ENCODE results near the gene XIRP2.

The XIRP2 gene

GRCh38 chr2:167140767-167141166 lies 252.5 kb downstream of the XIRP2 start:
- DNase-seq = no peak

- DNase-seq = no peak
Measured at GRCh38 chr2:167142554-167142953, 254.3 kb downstream of the XIRP2 start.

- no peak for DNase-seq
Measured at GRCh38 chr2:167144179-167144898, 256.1 kb downstream of the XIRP2 start.

- DNase-seq = no peak
Measured at GRCh38 chr2:167147271-167147941, 259.1 kb downstream of the XIRP2 start.

GRCh38 chr2:167151894-167152293 lies 263.6 kb downstream of the XIRP2 start:
- DNase-seq = no peak

- DNase-seq = no peak
Measured at GRCh38 chr2:167157523-167157922, 269.2 kb downstream of the XIRP2 start.

GRCh38 chr2:167177196-167177595 lies 288.9 kb downstream of the XIRP2 start:
- no peak for DNase-seq

- DNase-seq = no peak
Measured at GRCh38 chr2:167181134-167181533, 292.9 kb downstream of the XIRP2 start.

GRCh38 chr2:167181688-167182087 lies 293.4 kb downstream of the XIRP2 start:
- DNase-seq = no peak

GRCh38 chr2:167182403-167182802 lies 294.1 kb downstream of the XIRP2 start:
- no peak for DNase-seq

GRCh38 chr2:167183931-167184330 lies 295.7 kb downstream of the XIRP2 start:
- no peak for DNase-seq

- no peak for DNase-seq
Measured at GRCh38 chr2:167186465-167186864, 298.2 kb downstream of the XIRP2 start.

GRCh38 chr2:167187049-167187727 lies 298.9 kb downstream of the XIRP2 start:
- DNase-seq = no peak

GRCh38 chr2:167187978-167188967 lies 300.0 kb downstream of the XIRP2 start:
- DNase-seq = no peak

- no peak for DNase-seq
Measured at GRCh38 chr2:167190053-167190452, 301.8 kb downstream of the XIRP2 start.

GRCh38 chr2:167191588-167191987 lies 303.3 kb downstream of the XIRP2 start:
- no peak for DNase-seq

GRCh38 chr2:167192833-167193232 lies 304.6 kb downstream of the XIRP2 start:
- no peak for DNase-seq

- DNase-seq = no peak
Measured at GRCh38 chr2:167196461-167197252, 308.4 kb downstream of the XIRP2 start.

GRCh38 chr2:167198009-167198408 lies 309.7 kb downstream of the XIRP2 start:
- no peak for DNase-seq

- no peak for DNase-seq
Measured at GRCh38 chr2:167198576-167198975, 310.3 kb downstream of the XIRP2 start.

- DNase-seq = no peak
Measured at GRCh38 chr2:167200019-167200418, 311.7 kb downstream of the XIRP2 start.

- DNase-seq = no peak
Measured at GRCh38 chr2:167209784-167210183, 321.5 kb downstream of the XIRP2 start.
